LNCaP clone FGC (cell line): ENCODE measurements around the gene PIK3R3.

Source experiments
- DNase-seq: peaks from one replicate; pipeline ENCODE4 v3.0.0-alpha.2; 2011; ENCODE audit warnings: low read depth
- H3K4me3 ChIP-seq: 2 replicates; pipeline ENCODE4 v1.5.1; 2011; ENCODE audit warnings: mild to moderate bottlenecking, low read depth, low read length, control low read depth
- TF ChIP-seq, protein P1 (sequence below): IDR thresholded peaks from 2 replicates; pipeline ENCODE4 v1.5.1; 2012; ENCODE audit warnings: mild to moderate bottlenecking; ENCODE audit not compliant: control insufficient read depth, insufficient read depth; ENCODE audit errors: extremely low read depth

PIK3R3 gene

DNA sequence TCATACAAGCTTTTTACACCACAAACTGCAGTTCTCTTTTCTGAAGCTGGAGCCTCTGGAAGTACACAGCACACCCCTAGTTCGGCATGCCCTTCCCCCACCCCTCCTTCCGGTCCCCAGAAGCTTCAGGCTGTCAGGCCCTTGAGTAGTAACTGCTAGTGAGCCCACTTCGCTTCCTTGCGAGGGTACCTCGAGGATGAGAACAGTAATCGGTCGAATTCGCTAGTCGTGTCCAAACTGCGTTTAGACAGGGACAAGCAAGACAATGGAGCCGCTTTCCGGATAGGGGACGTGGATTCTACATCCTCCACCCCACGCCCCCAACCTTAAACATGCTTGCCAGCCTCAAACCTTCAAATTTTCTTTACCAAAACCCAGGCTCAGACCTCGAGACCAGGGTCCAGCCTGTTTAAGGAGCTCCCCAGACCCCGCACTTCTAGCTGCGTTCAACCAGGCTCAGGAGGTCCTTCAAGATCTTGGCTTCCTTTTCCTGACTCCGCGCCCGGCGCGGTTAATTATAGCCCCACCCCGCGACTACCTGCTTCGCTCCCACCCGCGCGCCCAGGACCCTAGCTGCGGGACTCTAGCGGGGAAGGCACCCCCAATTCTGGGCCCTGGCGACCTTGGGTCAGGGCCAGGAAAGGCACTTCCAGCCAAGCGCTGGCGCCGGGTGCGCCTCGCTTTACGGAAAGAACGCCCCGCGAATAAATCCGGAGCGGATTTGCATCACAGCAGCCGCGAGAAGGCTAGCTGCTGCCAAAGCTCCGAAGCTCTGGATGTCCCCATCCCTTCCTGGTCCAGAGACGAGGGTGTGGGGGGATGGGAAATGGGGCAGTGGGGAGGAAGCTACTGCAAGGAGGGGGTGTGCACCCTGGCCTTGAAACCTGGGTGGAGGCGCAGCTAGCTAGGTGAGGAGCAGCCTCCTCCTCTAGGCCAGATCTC lies 34.4 kb upstream of the PIK3R3 start:
- no peak for DNase-seq
- TF ChIP-seq, protein P1, sequence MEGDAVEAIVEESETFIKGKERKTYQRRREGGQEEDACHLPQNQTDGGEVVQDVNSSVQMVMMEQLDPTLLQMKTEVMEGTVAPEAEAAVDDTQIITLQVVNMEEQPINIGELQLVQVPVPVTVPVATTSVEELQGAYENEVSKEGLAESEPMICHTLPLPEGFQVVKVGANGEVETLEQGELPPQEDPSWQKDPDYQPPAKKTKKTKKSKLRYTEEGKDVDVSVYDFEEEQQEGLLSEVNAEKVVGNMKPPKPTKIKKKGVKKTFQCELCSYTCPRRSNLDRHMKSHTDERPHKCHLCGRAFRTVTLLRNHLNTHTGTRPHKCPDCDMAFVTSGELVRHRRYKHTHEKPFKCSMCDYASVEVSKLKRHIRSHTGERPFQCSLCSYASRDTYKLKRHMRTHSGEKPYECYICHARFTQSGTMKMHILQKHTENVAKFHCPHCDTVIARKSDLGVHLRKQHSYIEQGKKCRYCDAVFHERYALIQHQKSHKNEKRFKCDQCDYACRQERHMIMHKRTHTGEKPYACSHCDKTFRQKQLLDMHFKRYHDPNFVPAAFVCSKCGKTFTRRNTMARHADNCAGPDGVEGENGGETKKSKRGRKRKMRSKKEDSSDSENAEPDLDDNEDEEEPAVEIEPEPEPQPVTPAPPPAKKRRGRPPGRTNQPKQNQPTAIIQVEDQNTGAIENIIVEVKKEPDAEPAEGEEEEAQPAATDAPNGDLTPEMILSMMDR: no peak
- no peak overlapping the region for H3K4me3 ChIP-seq

DNA sequence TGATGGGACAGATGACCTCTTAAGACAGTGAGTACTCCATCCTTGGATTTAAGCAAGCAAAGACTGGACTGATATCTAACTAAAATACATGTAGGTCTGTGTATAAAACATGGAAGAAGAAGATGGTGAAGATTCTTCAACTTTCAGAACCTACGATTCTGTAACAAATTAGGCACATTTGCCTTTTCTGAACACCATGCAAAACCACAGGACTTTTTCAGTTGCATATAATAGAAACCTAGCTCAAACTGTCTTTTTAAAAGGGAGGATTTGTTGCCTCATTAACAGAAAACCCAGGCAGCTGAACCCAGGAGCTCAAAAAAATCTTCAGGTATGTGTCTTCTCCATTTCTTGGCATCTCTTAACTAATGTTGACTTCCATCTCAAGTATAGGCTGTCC lies 27.8 kb upstream of the PIK3R3 start:
- H3K4me3 ChIP-seq: no peak overlapping the region
- TF ChIP-seq, protein P1: no peak
- DNase-seq: no peak

DNA sequence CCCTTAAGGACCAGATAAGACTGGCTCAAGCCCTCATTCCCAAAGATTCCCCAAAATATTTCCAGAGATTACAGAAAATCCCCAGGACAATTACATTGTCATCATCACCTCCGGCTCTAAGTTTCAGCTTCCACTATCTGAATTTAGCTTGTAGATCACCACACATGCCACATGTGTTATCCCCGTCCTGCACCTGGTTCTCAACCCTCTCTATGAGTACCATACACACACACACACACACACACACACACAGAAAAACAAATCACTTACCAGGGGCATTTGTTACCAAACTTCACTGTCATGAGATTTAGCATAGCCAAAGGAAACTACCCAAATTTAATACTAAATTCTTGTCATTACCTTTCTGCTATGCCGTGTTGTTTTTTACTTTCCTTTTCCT lies 27.1 kb upstream of the PIK3R3 start:
- DNase-seq: no peak
- TF ChIP-seq, protein P1: no peak
- H3K4me3 ChIP-seq: no peak overlapping the region

DNA sequence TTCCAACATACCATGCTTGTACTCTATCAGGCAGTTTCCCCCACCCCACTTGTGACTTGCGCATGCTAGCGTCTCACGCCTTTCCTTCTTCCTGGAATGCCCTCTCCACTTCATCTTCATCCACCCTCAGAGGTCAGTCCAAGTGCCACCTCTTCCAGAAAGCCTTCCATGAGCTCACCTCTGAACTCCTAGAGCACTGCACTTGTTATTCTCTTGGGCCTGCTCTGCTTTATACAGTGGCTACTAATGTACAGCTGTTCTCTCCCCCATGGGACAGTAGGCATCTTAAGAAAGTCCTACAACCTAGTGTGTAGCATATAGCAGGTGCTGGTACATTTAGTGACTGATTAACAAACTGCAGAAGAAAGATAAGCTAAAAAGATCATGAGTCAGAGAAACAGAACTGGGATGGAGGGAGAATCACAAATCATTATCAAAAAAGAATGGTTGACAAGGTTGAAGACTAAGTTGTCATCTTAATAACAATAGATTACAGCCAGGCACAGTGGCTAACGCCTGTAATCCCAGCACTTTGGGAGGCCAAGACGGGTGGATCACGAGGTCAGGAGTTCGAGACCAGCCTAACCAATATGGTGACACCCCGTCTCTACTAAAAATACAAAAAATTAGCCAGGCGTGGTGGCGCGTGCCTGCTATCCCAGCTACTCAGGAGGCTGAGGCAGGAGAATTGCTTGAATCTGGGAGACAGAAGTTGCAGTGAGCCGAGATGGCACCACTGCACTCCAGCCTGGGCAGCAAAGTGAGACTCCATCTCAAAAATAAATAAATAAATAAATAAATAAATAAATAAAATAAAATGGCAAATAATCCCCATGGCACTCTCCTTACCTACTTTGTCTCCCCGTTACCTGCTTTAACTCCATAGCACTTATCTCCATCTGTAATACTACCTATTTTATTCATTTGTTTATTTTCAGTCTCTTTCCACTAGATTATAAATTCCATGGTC lies 26.2 kb upstream of the PIK3R3 start:
- H3K4me3 ChIP-seq: no peak overlapping the region
- TF ChIP-seq, protein P1: no peak
- no peak for DNase-seq

DNA sequence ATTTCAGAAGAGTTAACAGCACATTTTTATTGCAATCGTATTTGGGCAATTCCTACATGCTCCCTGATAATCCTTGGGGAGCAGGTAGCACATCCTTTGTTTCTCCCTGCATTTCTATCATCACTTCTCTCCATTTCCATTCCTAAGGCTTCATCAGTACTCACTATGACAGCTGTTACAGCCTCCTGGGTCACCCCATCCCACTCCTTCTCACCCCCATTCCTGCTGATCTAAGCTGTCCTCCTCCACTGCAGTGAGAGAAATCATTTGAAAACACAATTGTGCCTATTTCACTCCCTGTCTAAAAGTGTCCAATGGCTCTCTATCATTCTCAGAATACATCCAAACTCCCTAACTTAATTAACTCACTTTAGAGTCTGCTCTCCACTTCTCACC lies 25.5 kb upstream of the PIK3R3 start:
- no peak overlapping the region for H3K4me3 ChIP-seq
- TF ChIP-seq, protein P1: no peak
- no peak for DNase-seq

DNA sequence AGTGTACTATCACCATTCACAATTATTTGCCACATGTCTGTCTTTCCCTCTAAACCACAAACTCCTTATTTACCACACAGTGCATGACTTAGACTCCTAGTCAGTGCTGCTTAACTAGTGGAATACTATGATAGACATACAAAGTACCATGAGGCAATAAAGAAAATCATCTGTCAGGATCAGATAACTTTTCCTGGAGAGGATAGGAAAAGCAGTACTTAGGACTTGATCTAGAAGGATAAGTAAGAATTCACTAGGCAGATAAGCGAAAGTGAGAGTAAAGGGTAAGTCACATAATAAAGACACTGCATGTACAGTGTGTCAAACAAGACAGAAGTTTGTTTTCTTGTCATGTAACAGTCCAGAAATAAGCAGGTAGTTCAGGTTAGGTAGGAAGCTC lies 21.3 kb upstream of the PIK3R3 start:
- TF ChIP-seq, protein P1: no peak
- no peak overlapping the region for H3K4me3 ChIP-seq
- no peak for DNase-seq
